PC-3 (cell line): Measurements from ENCODE around the gene GLDC. TPM values are rescaled to one million over a fixed set of nuclear protein-coding genes. Genes with fewer than 3 reads are reported as not detected.
A peak's percentile ranks its signal among the peaks of the same experiment; 100 is the strongest.

Experiments
- ATAC-seq: fragments of 200-7000 bp; cut with Tn5 transposase; 2 replicates; pipeline ENCODE4 v1.9.1; 2020; ENCODE audit warnings: mild to moderate bottlenecking, moderate library complexity
- BruUV-seq: library from RNA; stranded (reverse); fragments of 400-500 nt; replicated peaks from 2 replicates; lab custom pipeline; 2021; lab: Mats Ljungman, UMichigan
- CTCF ChIA-PET: fragments of 300-600 bp; sonication (Branson Sonifier 250); formaldehyde crosslinking; loops from one replicate; lab custom pipeline; 2022; ENCODE audit warnings: antibody characterized with exemption; lab: Charles Lee
- POLR2A ChIA-PET: fragments of 300-600 bp; sonication (Branson Sonifier 250); formaldehyde crosslinking; loops from one replicate; lab custom pipeline; 2022; ENCODE audit warnings: antibody characterized with exemption; ENCODE audit not compliant: unreplicated experiment; lab: Charles Lee
- DNase-seq: peaks from one replicate; pipeline ENCODE4 v3.0.0-alpha.2; 2015
- H2AFZ ChIP-seq: fragments of 300-600 bp; sonication (generic); 2 replicates; pipeline ENCODE4 v1.6.0; 2016; ENCODE audit warnings: antibody characterized with exemption, low read length
- H3F3A ChIP-seq: fragments of 300-600 bp; sonication (generic); one replicate; pipeline ENCODE4 v1.6.0; 2017; ENCODE audit warnings: antibody characterized with exemption, low read length, control low read depth, mild to moderate bottlenecking; ENCODE audit not compliant: unreplicated experiment
- H3K27ac ChIP-seq: fragments of 300-600 bp; sonication (generic); 2 replicates; pipeline ENCODE4 v1.5.1; 2016; ENCODE audit warnings: mild to moderate bottlenecking, low read length
- H3K27me3 ChIP-seq: fragments of 300-600 bp; sonication (generic); 2 replicates; pipeline ENCODE4 v1.6.1; 2016; ENCODE audit warnings: low read length, mixed read lengths
- H3K36me3 ChIP-seq: fragments of 300-600 bp; sonication (generic); 2 replicates; pipeline ENCODE4 v1.6.1; 2016; ENCODE audit warnings: low read depth, mixed run types, low read length, mixed read lengths
- H3K4me1 ChIP-seq: fragments of 300-600 bp; sonication (generic); 2 replicates; pipeline ENCODE4 v1.5.1; 2016; ENCODE audit warnings: low read length; ENCODE audit not compliant: insufficient read depth
- H3K4me2 ChIP-seq: fragments of 300-600 bp; sonication (generic); 2 replicates; pipeline ENCODE4 v1.6.0; 2016; ENCODE audit warnings: low read length
- H3K4me3 ChIP-seq: fragments of 300-600 bp; sonication (generic); 2 replicates; pipeline ENCODE4 v1.5.1; 2016; ENCODE audit warnings: mild to moderate bottlenecking, low read length, mixed read lengths
- H3K79me2 ChIP-seq: fragments of 300-600 bp; sonication (generic); 2 replicates; pipeline ENCODE4 v1.6.1; 2017; ENCODE audit warnings: low read length, mixed read lengths
- H3K9ac ChIP-seq: fragments of 300-600 bp; sonication (generic); 2 replicates; pipeline ENCODE4 v1.6.0; 2016; ENCODE audit warnings: mild to moderate bottlenecking, low read length
- H3K9me2 ChIP-seq: fragments of 300-600 bp; sonication (generic); replicated peaks from 2 replicates; pipeline ENCODE4 v1.6.1; 2016; ENCODE audit warnings: mixed run types, low read length, mixed read lengths
- H3K9me3 ChIP-seq: fragments of 300-600 bp; sonication (generic); 2 replicates; pipeline ENCODE4 v1.6.1; 2016; ENCODE audit warnings: low read length, mixed read lengths
- H4K20me1 ChIP-seq: fragments of 300-600 bp; sonication (generic); 2 replicates; pipeline ENCODE4 v1.6.1; 2016; ENCODE audit warnings: low read length, mixed read lengths
- EZH2 ChIP-seq: fragments of 300-600 bp; sonication (generic); IDR thresholded peaks from one replicate; pipeline ENCODE4 v1.6.1; 2017; ENCODE audit warnings: antibody characterized with exemption, mild to moderate bottlenecking, low read length; ENCODE audit not compliant: unreplicated experiment
- EZH2phosphoT487 ChIP-seq: fragments of 300-600 bp; sonication (generic); IDR thresholded peaks from 2 replicates; pipeline ENCODE4 v1.6.1; 2018; ENCODE audit warnings: mild to moderate bottlenecking, antibody characterized with exemption, low read length, borderline replicate concordance
- intact Hi-C: fragments of 100-400 bp; cut with micrococcal nuclease; formaldehyde crosslinking; loops from 2 replicates; pipeline ENCODE4 v1.9.0; 2023
- total RNA-seq: library from RNA; depleted of rRNA; stranded (reverse); fragments of >200 nt; gene quantifications from 2 replicates; pipeline ENCODE4 v1.2.3, GENCODE V29; 2014
- TF ChIP-seq, protein P1 (sequence below): fragments of 300-600 bp; sonication (generic); conservative IDR thresholded peaks from 2 replicates; pipeline ENCODE4 v1.5.1; 2017; ENCODE audit warnings: antibody characterized with exemption, low read depth, mild to moderate bottlenecking, low read length

GLDC gene
- total RNA-seq, 1 experiment from 2014 or later = 8.1 TPM

DNA sequence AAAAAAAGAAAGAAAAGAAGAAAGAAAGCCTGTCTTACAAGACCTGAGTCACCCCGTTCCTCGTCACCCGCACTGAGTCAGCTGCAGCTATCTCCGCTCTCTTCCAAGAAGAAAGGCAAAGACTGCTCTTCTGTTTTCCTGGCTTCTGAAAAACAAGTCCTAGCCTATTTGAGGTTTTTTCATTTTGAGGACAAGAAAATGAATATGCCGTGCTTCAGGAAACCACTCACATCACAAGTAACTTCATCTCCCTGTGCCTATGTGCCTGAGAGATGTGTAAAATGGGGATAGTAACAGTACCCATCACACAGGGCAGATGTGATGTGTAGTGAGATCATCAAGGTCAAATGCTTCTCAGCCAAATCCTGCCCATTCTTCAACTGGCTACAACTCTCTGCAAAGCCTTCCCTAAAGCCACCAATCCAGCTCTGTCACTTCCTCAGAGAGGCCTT is 78.4 kb downstream of the GLDC start:
- H3K79me2 ChIP-seq = no peaks in the 10 kb centered on the region
- H3K4me3 ChIP-seq = peak overlapping the region; percentile 46; the same call in 1 of the 2 replicates
- peak overlapping the region; percentile 96 for H3K4me2 ChIP-seq
- H3F3A ChIP-seq = peaks cover 15% of the 10 kb centered on the region
- no peaks in the 10 kb centered on the region for H4K20me1 ChIP-seq
- intact Hi-C loops = loop anchor here (1.0 to 10.0 kb wide), 4 partner anchors 72 to 242 kb away; partner anchors contain the start of genes TPD52L3 and UHRF2
- DNase-seq (peak; percentile 87), ATAC-seq (peak; percentile 55)
- no peaks in the 10 kb centered on the region for H3K27me3 ChIP-seq
- ChIA-PET CTCF (interaction anchor here (0.9 kb wide), 1 partner anchor 212 kb away, joined by 4 read pairs; no protein-coding TSS in a partner anchor), POLR2A (interaction anchor here (0.6 kb wide), 1 partner anchor 212 kb away, joined by 3 read pairs; no protein-coding TSS in a partner anchor)
- peaks cover 43% of the 10 kb centered on the region for H3K4me1 ChIP-seq
- no TSS peak for BruUV-seq
- H3K9me2 ChIP-seq = no peaks in the 10 kb centered on the region
- H3K9me3 ChIP-seq = no peaks in the 10 kb centered on the region
- no peaks in the 10 kb centered on the region for H3K36me3 ChIP-seq
- peak overlapping the region; percentile 100 for H3K27ac ChIP-seq
- TF ChIP-seq EZH2 = no peak
- TF ChIP-seq, protein P1, sequence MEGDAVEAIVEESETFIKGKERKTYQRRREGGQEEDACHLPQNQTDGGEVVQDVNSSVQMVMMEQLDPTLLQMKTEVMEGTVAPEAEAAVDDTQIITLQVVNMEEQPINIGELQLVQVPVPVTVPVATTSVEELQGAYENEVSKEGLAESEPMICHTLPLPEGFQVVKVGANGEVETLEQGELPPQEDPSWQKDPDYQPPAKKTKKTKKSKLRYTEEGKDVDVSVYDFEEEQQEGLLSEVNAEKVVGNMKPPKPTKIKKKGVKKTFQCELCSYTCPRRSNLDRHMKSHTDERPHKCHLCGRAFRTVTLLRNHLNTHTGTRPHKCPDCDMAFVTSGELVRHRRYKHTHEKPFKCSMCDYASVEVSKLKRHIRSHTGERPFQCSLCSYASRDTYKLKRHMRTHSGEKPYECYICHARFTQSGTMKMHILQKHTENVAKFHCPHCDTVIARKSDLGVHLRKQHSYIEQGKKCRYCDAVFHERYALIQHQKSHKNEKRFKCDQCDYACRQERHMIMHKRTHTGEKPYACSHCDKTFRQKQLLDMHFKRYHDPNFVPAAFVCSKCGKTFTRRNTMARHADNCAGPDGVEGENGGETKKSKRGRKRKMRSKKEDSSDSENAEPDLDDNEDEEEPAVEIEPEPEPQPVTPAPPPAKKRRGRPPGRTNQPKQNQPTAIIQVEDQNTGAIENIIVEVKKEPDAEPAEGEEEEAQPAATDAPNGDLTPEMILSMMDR = no peak
- no peak for TF ChIP-seq EZH2phosphoT487
- peak overlapping the region; percentile 100 for H3K9ac ChIP-seq
- 0 out of 2 replicates have a peak overlapping the region, but pooled peaks have one; percentile 54 for H2AFZ ChIP-seq

DNA sequence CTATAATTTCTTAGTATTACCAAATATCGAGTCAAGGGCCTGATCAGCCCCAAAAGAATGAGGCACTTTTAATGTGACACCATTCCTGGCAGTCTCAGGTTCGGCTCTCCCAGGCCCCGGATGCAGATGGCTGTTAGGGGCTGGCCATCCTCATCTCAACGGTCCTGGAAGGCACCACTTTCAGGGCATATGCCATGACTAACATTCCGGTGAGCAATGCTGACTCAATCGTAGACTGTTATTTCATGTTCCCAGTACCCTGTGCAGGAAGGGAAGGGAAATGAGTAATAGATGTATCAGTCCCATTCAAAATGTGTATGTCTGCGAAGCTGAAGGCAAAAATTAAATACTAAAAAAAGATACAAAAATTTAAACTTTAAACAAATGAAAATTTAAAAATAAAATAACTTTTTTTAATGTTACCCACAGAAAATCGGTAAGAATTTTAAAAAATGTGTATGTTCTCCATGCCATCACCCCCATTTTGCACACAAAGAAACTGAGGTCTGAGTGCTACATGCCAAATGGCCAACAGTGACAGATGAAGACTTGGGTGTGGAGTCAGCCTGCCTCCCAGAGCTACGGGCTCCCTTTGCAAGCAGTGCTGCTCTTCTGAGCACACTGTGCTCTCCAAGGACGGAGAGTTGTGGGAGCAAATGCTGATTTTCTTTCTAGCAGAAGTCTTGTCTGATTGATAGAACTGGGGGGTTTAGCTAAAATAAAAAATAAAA is 79.0 kb downstream of the GLDC start:
- no peak for TF ChIP-seq EZH2phosphoT487
- no peak for TF ChIP-seq EZH2
- TF ChIP-seq, protein P1 = no peak
- ATAC-seq = peak; percentile 82
- POLR2A ChIA-PET = interaction anchor here (0.6 to 0.7 kb wide), 2 partner anchors 211 to 460 kb away, joined by 3 to 4 read pairs; no protein-coding TSS in a partner anchor
- CTCF ChIA-PET = interaction anchor here (0.9 kb wide), 1 partner anchor 211 kb away, joined by 4 read pairs; no protein-coding TSS in a partner anchor
- peak overlapping the region; percentile 59 for H3K4me3 ChIP-seq
- H3K27ac ChIP-seq = peak overlapping the region; percentile 100
- peaks cover 43% of the 10 kb centered on the region for H3K4me1 ChIP-seq
- H3K79me2 ChIP-seq = no peaks in the 10 kb centered on the region
- H3K9me2 ChIP-seq = no peaks in the 10 kb centered on the region
- H3F3A ChIP-seq = peaks cover 15% of the 10 kb centered on the region
- H3K27me3 ChIP-seq = no peaks in the 10 kb centered on the region
- peak overlapping the region; percentile 47 for H2AFZ ChIP-seq
- H3K9me3 ChIP-seq = no peaks in the 10 kb centered on the region
- intact Hi-C loops = loop anchor here (1.0 to 10.0 kb wide), 4 partner anchors 71 to 242 kb away; partner anchors contain the start of genes TPD52L3 and UHRF2
- H3K4me2 ChIP-seq = peak overlapping the region; percentile 96
- DNase-seq = peak; percentile 97
- BruUV-seq = no TSS peak
- H4K20me1 ChIP-seq = no peaks in the 10 kb centered on the region
- H3K9ac ChIP-seq = peak overlapping the region; percentile 100
- no peaks in the 10 kb centered on the region for H3K36me3 ChIP-seq

- ATAC-seq (no peak), DNase-seq (no peak)
- Histone ChIP-seq H3K27me3 (no peaks in the 10 kb centered on the region), H4K20me1 (no peaks in the 10 kb centered on the region), H3K9ac (peak overlapping the region; percentile 82), H3F3A (peaks cover 15% of the 10 kb centered on the region), H3K4me2 (peak overlapping the region; percentile 17; the same call in 1 of the 2 replicates), H3K36me3 (no peaks in the 10 kb centered on the region), H3K4me3 (no peak overlapping the region), H3K79me2 (no peaks in the 10 kb centered on the region), H3K27ac (peak overlapping the region; percentile 100), H3K9me2 (no peaks in the 10 kb centered on the region), H3K4me1 (peaks cover 43% of the 10 kb centered on the region), H2AFZ (no peak overlapping the region), H3K9me3 (no peaks in the 10 kb centered on the region)
- intact Hi-C loops = loop anchor here (5.0 to 10.0 kb wide), 3 partner anchors 138 to 241 kb away; partner anchors contain the start of genes TPD52L3 and UHRF2
- TF ChIP-seq EZH2 = no peak
- no peak for TF ChIP-seq EZH2phosphoT487
- TF ChIP-seq, protein P1 = no peak
- POLR2A ChIA-PET = no interaction called here
- BruUV-seq = no TSS peak
- CTCF ChIA-PET = no interaction called here
These were observed 80.2 kb downstream of the GLDC start for GRCh38 chr9:6565312-6565711.
